Liver (tissue), 9 donors: ENCODE data around the gene ZC3H7B. TPM values are rescaled to one million over a fixed set of nuclear protein-coding genes. Genes with fewer than 3 reads are reported as not detected.

Source experiments
- DNase-seq: peaks from one replicate; pipeline ENCODE4 v3.0.0-alpha.2; 2017; ENCODE audit warnings: low spot score
- H3K27ac ChIP-seq, 2 donors: one replicate each; pipeline ENCODE4 v1.7.0; 2013; ENCODE audit warnings: inconsistent platforms in 2 of 2, low read length in 2 of 2, control low read depth in 1 of 2, low read depth in 1 of 2, mild to moderate bottlenecking in 1 of 2
- H3K27me3 ChIP-seq, 4 donors: one replicate each; pipeline versions ENCODE4 v1.6.1 to v1.7.0; 2013; ENCODE audit warnings: low read length in 3 of 4, inconsistent platforms in 1 of 4, mild to moderate bottlenecking in 1 of 4, moderate library complexity in 1 of 4; ENCODE audit not compliant: control insufficient read depth in 4 of 4, insufficient read depth in 4 of 4
- H3K36me3 ChIP-seq, 4 donors: one replicate each; pipeline versions ENCODE4 v1.6.1 to v1.7.0; 2013; ENCODE audit warnings: low read length in 3 of 4, mild to moderate bottlenecking in 3 of 4, low read depth in 1 of 4, moderate library complexity in 1 of 4; ENCODE audit not compliant: control insufficient read depth in 4 of 4, insufficient read depth in 3 of 4
- H3K4me1 ChIP-seq, 4 donors: one replicate each; pipeline versions ENCODE4 v1.6.1 to v1.7.0; 2013; ENCODE audit warnings: low read length in 3 of 4, mild to moderate bottlenecking in 3 of 4, moderate library complexity in 1 of 4; ENCODE audit not compliant: control insufficient read depth in 4 of 4, insufficient read depth in 4 of 4
- H3K4me3 ChIP-seq, 3 donors: one replicate each; pipeline versions ENCODE4 v1.6.1 to v1.7.0; 2013; ENCODE audit warnings: low read length in 3 of 3, control low read depth in 1 of 3, low read depth in 1 of 3, mild to moderate bottlenecking in 1 of 3
- H3K9ac ChIP-seq, 2 donors: one replicate each; pipeline ENCODE4 v1.7.0; 2013; ENCODE audit warnings: low read length in 2 of 2, mild to moderate bottlenecking in 2 of 2, moderate library complexity in 2 of 2, control low read depth in 1 of 2, low read depth in 1 of 2
- H3K9me3 ChIP-seq, 4 donors: one replicate each; pipeline versions ENCODE4 v1.6.1 to v1.7.0; 2013; ENCODE audit warnings: low read length in 3 of 4; ENCODE audit not compliant: control insufficient read depth in 4 of 4
- CTCF ChIP-seq: fragments of 150-350 bp; IDR thresholded peaks from 2 replicates; pipeline ENCODE4 v1.5.1; 2017; ENCODE audit warnings: improper control_type of control experiment, low read depth, low read length; ENCODE audit not compliant: missing input control
- EGR1 ChIP-seq, 2 donors: IDR thresholded peaks; 2 replicates each; pipeline ENCODE4 v1.6.1; 2016 to 2018; ENCODE audit warnings: antibody characterized with exemption in 2 of 2, low read depth in 2 of 2
- FOXA1 ChIP-seq: IDR thresholded peaks from 2 replicates; pipeline ENCODE4 v1.6.1; 2016; ENCODE audit warnings: antibody characterized with exemption
- FOXA2 ChIP-seq: IDR thresholded peaks from 2 replicates; pipeline ENCODE4 v1.6.1; 2016; ENCODE audit warnings: antibody characterized with exemption
- GABPA ChIP-seq, 2 donors: IDR thresholded peaks in 1 of 2; conservative IDR thresholded peaks in 1 of 2; 2 replicates each; pipeline ENCODE4 v1.6.1; 2016; ENCODE audit warnings: antibody characterized with exemption in 2 of 2, mild to moderate bottlenecking in 1 of 2, moderate library complexity in 1 of 2
- HNF4A ChIP-seq, 2 donors: conservative IDR thresholded peaks; 2 replicates each; pipeline ENCODE4 v1.6.1; 2016; ENCODE audit warnings: antibody characterized with exemption in 2 of 2, mild to moderate bottlenecking in 2 of 2
- HNF4G ChIP-seq: IDR thresholded peaks from 2 replicates; pipeline ENCODE4 v1.6.1; 2016; ENCODE audit warnings: antibody characterized with exemption
- JUND ChIP-seq, 2 donors: IDR thresholded peaks; 2 replicates each; pipeline ENCODE4 v1.6.1; 2016; ENCODE audit warnings: antibody characterized with exemption in 2 of 2
- MAX ChIP-seq: IDR thresholded peaks from 2 replicates; pipeline ENCODE4 v1.6.1; 2016; ENCODE audit warnings: antibody characterized with exemption
- NR2F2 ChIP-seq: IDR thresholded peaks from 2 replicates; pipeline ENCODE4 v1.6.1; 2016; ENCODE audit warnings: antibody characterized with exemption
- RAD21 ChIP-seq, 2 donors: IDR thresholded peaks; 2 replicates each; pipeline ENCODE4 v1.6.1; 2016; ENCODE audit warnings: antibody characterized with exemption in 2 of 2, mild to moderate bottlenecking in 2 of 2
- REST ChIP-seq: IDR thresholded peaks from 2 replicates; pipeline ENCODE4 v1.6.1; 2016; ENCODE audit warnings: antibody characterized with exemption, mild to moderate bottlenecking
- RXRA ChIP-seq, 2 donors: IDR thresholded peaks; 2 replicates each; pipeline ENCODE4 v1.6.1; 2017 to 2018; ENCODE audit warnings: antibody characterized with exemption in 2 of 2, mild to moderate bottlenecking in 1 of 2
- SP1 ChIP-seq: IDR thresholded peaks from 2 replicates; pipeline ENCODE4 v1.6.1; 2018; ENCODE audit warnings: antibody characterized with exemption, mild to moderate bottlenecking
- TAF1 ChIP-seq: conservative IDR thresholded peaks from 2 replicates; pipeline ENCODE4 v1.6.1; 2016; ENCODE audit warnings: antibody characterized with exemption, mild to moderate bottlenecking
- YY1 ChIP-seq: IDR thresholded peaks from 2 replicates; pipeline ENCODE4 v1.6.1; 2016; ENCODE audit warnings: antibody characterized with exemption, mild to moderate bottlenecking
- ZBTB33 ChIP-seq: IDR thresholded peaks from 2 replicates; pipeline ENCODE4 v1.6.1; 2016; ENCODE audit warnings: antibody characterized with exemption
- WGBS: extraction: QIAGEN DNeasy Blood & Tissue Kit; methylation state at CpG from one replicate; pipeline ENCODE4 v1.1.7; 2013; 5-methylcytosine and 5-hydroxymethylcytosine counted together
- polyA plus RNA-seq, 2 donors: library from polyadenylated mRNA; stranded (reverse) in 1 of 2; unstranded in 1 of 2; fragments of 200-250 nt in 1 of 2; fragments of >200 nt in 1 of 2; fragmentation: Nextera tagmentation in 1 of 2; extraction: Ambion mirVana in 1 of 2; gene quantifications; one replicate each; pipeline versions ENCODE4 v1.2.1 to v1.2.3, GENCODE V29; 2013 to 2015
- total RNA-seq, 2 donors: library from RNA; depleted of rRNA; stranded (reverse); fragments of >200 nt; gene quantifications; one replicate each; pipeline ENCODE4 v1.2.3, GENCODE V29; 2014
- TF ChIP-seq, protein P1 (sequence below): IDR thresholded peaks from 2 replicates; pipeline ENCODE4 v1.6.1; 2016; ENCODE audit warnings: antibody characterized with exemption
- donor health status: healthy.
- donor health status: healthy.
- donor health status: healthy.
- donor health status: healthy.
- donor health status: healthy.

ZC3H7B gene
- total and polyA plus RNA-seq, 4 donors = 6.6 to 50.2 (median 26.1) TPM

DNA sequence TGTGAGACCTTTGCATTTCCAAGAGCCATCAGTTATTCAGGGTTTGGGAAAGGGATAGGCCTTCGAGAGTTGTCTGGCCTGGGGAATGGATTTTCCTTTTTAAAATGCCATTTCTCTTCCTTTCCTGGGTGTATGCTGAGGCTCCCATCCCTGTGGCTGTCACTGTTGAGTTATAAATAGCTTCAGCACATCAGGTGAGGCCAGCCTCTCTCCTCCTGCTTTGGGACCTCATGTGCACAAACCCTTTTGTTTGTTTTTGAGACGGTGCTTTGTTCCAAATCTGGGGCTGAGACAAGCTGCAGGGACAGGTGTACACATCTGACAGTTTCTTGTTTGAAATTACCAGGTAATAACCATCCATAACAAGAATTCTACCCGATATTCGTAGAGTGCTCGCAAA is 81.8 kb downstream of the ZC3H7B start:
- H3K9ac ChIP-seq = peak overlapping the region in 1 of 2 donors; percentile 43
- peak overlapping the region; percentile 18 to 97 for H3K27ac ChIP-seq
- TF ChIP-seq HNF4G (no peak), RAD21 (IDR thresholded peaks at IDR 0.05) (peak in 1 of 2 donors; percentile 7), MAX (no peak)
- peaks cover 3 to 28% (median 24%) of the 10 kb centered on the region in 4 donors for H3K4me1 ChIP-seq
- peaks cover 2 to 6% (median 4%) of the 10 kb centered on the region in 4 donors for H3K36me3 ChIP-seq
- 79% methylated on average over 5 of the region's 5 CpGs for WGBS
- peak overlapping the region in 2 of 3 donors; percentile 2 to 89 for H3K4me3 ChIP-seq
- H3K27me3 ChIP-seq = no peaks in the 10 kb centered on the region
- no peak for DNase-seq
- no peaks in the 10 kb centered on the region for H3K9me3 ChIP-seq

- Histone ChIP-seq H3K4me3 (no peak overlapping the region), H3K27me3 (no peaks in the 10 kb centered on the region), H3K4me1 (peaks cover 3 to 28% (median 24%) of the 10 kb centered on the region in 4 donors), H3K9ac (no peak overlapping the region), H3K9me3 (no peaks in the 10 kb centered on the region), H3K36me3 (peaks cover 6 to 15% (median 9%) of the 10 kb centered on the region in 4 donors), H3K27ac (peak overlapping the region in 1 of 2 donors; percentile 3)
- DNase-seq = no peak
- TF ChIP-seq ZBTB33 (no peak), HNF4A (conservative IDR thresholded peaks at IDR 0.05) (no peak), SP1 (no peak), FOXA1 (no peak), GABPA (IDR thresholded peaks at IDR 0.05 in 1 of 2, conservative IDR thresholded peaks at IDR 0.05 in 1 of 2) (no peak), YY1 (no peak), MAX (no peak), NR2F2 (no peak), TAF1 (no peak), RXRA (IDR thresholded peaks at IDR 0.05) (no peak), FOXA2 (no peak), CTCF (no peak), EGR1 (IDR thresholded peaks at IDR 0.05; ENCODE audit: low read depth in 2 of 2) (no peak), HNF4G (no peak), JUND (IDR thresholded peaks at IDR 0.05) (no peak), RAD21 (IDR thresholded peaks at IDR 0.05) (no peak), REST (no peak)
- TF ChIP-seq, protein P1, sequence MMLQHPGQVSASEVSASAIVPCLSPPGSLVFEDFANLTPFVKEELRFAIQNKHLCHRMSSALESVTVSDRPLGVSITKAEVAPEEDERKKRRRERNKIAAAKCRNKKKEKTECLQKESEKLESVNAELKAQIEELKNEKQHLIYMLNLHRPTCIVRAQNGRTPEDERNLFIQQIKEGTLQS = no peak
These were observed 82.8 kb downstream of the ZC3H7B start for GRCh38 chr22:41384128-41384527.
